GM23248 (cell line): ENCODE data around the gene TARS1.

Experiments used
- EZH2 ChIP-seq: fragments of 200-600 bp; sonication (generic); IDR thresholded peaks from 2 replicates; pipeline ENCODE4 v1.6.1; 2018; ENCODE audit warnings: antibody characterized with exemption, mild to moderate bottlenecking; ENCODE audit not compliant: insufficient read depth, poor library complexity, severe bottlenecking
- EZH2phosphoT487 ChIP-seq: fragments of 200-600 bp; sonication (generic); IDR thresholded peaks from 2 replicates; pipeline ENCODE4 v1.6.1; 2018; ENCODE audit warnings: antibody characterized with exemption, moderate library complexity, mild to moderate bottlenecking, low read depth; ENCODE audit not compliant: insufficient read depth

DNA sequence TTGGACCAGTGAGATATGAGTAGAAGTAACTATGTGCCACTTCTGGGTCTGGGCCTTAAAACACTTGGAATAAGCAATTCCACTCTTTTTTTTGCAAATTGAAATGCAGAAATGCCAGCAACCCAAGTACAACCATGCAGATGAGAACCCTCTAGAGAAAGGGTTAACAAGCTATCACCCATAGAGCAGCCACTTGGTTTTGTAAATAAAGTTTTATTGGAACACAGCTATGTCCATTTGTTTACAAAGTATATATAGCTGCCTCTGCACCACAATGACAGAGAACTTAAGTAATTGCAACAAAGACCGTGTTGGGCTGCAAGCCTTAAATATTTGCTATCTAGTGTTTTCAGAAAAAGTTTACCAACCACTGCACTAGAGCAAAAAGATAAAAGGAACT lies 9.8 kb upstream of the TARS1 start:
- TF ChIP-seq EZH2phosphoT487 (no peak), EZH2 (no peak)
